ENCODE measurements around the gene TMEM178B.

The TMEM178B gene

DNA sequence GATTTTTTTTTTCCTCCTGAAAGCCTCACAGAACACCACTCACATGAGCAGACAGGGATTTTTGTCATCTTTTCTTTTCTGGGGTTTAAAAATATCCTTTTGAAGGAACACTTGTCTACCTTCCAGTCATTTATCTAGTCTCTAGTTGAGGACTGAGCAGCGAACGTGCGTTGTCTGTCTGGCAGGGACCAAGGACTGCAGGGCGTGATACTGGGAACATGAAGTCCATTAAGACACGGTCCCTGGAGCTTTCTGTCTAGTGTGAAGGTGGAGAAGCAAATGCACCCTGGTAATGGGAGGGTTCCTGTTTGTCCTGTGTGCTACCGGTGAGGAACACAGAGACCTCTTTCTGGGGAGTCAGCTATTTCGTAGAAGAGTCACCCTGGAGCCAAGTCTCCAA is 207.4 kb downstream of the TMEM178B start:
- Histone ChIP-seq H3K4me3 (ENCODE audit: low read depth, low read length) (no peak overlapping the region), H3K9me3 (ENCODE audit: control insufficient read depth, insufficient read depth, low read depth, low read length) (no peaks in the 10 kb centered on the region), H3K4me1 (ENCODE audit: control insufficient read depth, insufficient read depth, low read length) (no peaks in the 10 kb centered on the region), H3K27ac (ENCODE audit: extremely low read depth, low read depth, low read length) (no peak overlapping the region), H3K36me3 (ENCODE audit: control insufficient read depth in 2 of 2, insufficient read depth in 1 of 2, low read length in 2 of 2) (no peaks in the 10 kb centered on the region)
- TF ChIP-seq, protein P1, sequence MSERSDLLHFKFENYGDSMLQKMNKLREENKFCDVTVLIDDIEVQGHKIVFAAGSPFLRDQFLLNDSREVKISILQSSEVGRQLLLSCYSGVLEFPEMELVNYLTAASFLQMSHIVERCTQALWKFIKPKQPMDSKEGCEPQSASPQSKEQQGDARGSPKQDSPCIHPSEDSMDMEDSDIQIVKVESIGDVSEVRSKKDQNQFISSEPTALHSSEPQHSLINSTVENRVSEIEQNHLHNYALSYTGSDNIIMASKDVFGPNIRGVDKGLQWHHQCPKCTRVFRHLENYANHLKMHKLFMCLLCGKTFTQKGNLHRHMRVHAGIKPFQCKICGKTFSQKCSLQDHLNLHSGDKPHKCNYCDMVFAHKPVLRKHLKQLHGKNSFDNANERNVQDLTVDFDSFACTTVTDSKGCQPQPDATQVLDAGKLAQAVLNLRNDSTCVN (tag by site-specific recombination; optimal IDR thresholded peaks at IDR 0.05) = no peak
- no peak for TF ChIP-seq ZNF114 (tag by site-specific recombination; IDR thresholded peaks at IDR 0.05)
- TF ChIP-seq, protein P2, sequence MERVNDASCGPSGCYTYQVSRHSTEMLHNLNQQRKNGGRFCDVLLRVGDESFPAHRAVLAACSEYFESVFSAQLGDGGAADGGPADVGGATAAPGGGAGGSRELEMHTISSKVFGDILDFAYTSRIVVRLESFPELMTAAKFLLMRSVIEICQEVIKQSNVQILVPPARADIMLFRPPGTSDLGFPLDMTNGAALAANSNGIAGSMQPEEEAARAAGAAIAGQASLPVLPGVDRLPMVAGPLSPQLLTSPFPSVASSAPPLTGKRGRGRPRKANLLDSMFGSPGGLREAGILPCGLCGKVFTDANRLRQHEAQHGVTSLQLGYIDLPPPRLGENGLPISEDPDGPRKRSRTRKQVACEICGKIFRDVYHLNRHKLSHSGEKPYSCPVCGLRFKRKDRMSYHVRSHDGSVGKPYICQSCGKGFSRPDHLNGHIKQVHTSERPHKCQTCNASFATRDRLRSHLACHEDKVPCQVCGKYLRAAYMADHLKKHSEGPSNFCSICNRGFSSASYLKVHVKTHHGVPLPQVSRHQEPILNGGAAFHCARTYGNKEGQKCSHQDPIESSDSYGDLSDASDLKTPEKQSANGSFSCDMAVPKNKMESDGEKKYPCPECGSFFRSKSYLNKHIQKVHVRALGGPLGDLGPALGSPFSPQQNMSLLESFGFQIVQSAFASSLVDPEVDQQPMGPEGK (tag by site-specific recombination; IDR thresholded peaks at IDR 0.05) = no peak
- TF ChIP-seq ZNF670 (tag by site-specific recombination; IDR thresholded peaks at IDR 0.05; ENCODE audit: low read depth) = no peak
- TF ChIP-seq BCL11B (tag by site-specific recombination; IDR thresholded peaks at IDR 0.05; ENCODE audit: low read depth) = no peak
- TF ChIP-seq ZNF16 (tag by site-specific recombination; IDR thresholded peaks at IDR 0.05; ENCODE audit: low read depth) = no peak
- CTCF ChIA-PET = interaction anchor here (0.7 kb wide), 1 partner anchor 252 kb away, joined by 3 read pairs; no protein-coding TSS in a partner anchor
- POLR2A ChIA-PET = interaction anchor here (0.7 kb wide), 1 partner anchor 251 kb away, joined by 3 read pairs; no protein-coding TSS in a partner anchor

DNA sequence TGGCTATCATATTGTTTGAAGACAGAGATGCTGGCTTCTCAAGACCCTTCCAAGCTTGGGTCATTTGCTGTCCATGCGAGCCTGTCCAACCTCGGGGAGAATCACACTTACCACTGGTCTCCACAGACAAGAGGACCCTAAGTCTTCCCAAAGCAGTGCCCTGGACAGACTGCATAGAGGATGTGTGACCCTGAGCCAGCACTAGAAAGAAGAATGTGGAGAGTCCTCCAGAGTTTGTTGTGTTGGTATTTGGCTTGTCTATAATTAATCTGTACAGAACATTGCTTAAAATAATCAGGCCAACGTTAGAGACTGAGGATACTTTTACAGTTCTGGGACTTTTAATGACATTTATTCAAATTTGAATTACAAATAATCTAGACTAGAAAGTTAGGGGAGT is 212.7 kb downstream of the TMEM178B start:
- POLR2A ChIA-PET = no interaction called here
- Histone ChIP-seq H3K4me3 (ENCODE audit: low read depth, low read length) (no peak overlapping the region), H3K36me3 (ENCODE audit: control insufficient read depth in 2 of 2, insufficient read depth in 1 of 2, low read length in 2 of 2) (no peaks in the 10 kb centered on the region), H3K27ac (ENCODE audit: extremely low read depth, low read depth, low read length) (no peak overlapping the region), H3K4me1 (ENCODE audit: control insufficient read depth, insufficient read depth, low read length) (no peaks in the 10 kb centered on the region), H3K9me3 (ENCODE audit: control insufficient read depth, insufficient read depth, low read depth, low read length) (no peaks in the 10 kb centered on the region)
- CTCF ChIA-PET = no interaction called here
- TF ChIP-seq, protein P3, sequence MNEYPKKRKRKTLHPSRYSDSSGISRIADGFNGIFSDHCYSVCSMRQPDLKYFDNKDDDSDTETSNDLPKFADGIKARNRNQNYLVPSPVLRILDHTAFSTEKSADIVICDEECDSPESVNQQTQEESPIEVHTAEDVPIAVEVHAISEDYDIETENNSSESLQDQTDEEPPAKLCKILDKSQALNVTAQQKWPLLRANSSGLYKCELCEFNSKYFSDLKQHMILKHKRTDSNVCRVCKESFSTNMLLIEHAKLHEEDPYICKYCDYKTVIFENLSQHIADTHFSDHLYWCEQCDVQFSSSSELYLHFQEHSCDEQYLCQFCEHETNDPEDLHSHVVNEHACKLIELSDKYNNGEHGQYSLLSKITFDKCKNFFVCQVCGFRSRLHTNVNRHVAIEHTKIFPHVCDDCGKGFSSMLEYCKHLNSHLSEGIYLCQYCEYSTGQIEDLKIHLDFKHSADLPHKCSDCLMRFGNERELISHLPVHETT (tag by site-specific recombination; IDR thresholded peaks at IDR 0.05) = no peak
- TF ChIP-seq GLIS2 (tag by site-specific recombination; IDR thresholded peaks at IDR 0.05) = no peak
- TF ChIP-seq, protein P4, sequence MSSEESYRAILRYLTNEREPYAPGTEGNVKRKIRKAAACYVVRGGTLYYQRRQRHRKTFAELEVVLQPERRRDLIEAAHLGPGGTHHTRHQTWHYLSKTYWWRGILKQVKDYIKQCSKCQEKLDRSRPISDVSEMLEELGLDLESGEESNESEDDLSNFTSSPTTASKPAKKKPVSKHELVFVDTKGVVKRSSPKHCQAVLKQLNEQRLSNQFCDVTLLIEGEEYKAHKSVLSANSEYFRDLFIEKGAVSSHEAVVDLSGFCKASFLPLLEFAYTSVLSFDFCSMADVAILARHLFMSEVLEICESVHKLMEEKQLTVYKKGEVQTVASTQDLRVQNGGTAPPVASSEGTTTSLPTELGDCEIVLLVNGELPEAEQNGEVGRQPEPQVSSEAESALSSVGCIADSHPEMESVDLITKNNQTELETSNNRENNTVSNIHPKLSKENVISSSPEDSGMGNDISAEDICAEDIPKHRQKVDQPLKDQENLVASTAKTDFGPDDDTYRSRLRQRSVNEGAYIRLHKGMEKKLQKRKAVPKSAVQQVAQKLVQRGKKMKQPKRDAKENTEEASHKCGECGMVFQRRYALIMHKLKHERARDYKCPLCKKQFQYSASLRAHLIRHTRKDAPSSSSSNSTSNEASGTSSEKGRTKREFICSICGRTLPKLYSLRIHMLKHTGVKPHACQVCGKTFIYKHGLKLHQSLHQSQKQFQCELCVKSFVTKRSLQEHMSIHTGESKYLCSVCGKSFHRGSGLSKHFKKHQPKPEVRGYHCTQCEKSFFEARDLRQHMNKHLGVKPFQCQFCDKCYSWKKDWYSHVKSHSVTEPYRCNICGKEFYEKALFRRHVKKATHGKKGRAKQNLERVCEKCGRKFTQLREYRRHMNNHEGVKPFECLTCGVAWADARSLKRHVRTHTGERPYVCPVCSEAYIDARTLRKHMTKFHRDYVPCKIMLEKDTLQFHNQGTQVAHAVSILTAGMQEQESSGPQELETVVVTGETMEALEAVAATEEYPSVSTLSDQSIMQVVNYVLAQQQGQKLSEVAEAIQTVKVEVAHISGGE (tag by site-specific recombination; conservative IDR thresholded peaks at IDR 0.05; ENCODE audit: low read depth) = no peak
- no peak for TF ChIP-seq ZNF16 (tag by site-specific recombination; IDR thresholded peaks at IDR 0.05; ENCODE audit: low read depth)
- no peak for TF ChIP-seq ZNF791 (tag by site-specific recombination; IDR thresholded peaks at IDR 0.05)
- TF ChIP-seq, protein P5, sequence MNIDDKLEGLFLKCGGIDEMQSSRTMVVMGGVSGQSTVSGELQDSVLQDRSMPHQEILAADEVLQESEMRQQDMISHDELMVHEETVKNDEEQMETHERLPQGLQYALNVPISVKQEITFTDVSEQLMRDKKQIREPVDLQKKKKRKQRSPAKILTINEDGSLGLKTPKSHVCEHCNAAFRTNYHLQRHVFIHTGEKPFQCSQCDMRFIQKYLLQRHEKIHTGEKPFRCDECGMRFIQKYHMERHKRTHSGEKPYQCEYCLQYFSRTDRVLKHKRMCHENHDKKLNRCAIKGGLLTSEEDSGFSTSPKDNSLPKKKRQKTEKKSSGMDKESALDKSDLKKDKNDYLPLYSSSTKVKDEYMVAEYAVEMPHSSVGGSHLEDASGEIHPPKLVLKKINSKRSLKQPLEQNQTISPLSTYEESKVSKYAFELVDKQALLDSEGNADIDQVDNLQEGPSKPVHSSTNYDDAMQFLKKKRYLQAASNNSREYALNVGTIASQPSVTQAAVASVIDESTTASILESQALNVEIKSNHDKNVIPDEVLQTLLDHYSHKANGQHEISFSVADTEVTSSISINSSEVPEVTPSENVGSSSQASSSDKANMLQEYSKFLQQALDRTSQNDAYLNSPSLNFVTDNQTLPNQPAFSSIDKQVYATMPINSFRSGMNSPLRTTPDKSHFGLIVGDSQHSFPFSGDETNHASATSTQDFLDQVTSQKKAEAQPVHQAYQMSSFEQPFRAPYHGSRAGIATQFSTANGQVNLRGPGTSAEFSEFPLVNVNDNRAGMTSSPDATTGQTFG (tag by site-specific recombination; IDR thresholded peaks at IDR 0.05; ENCODE audit: borderline replicate concordance) = no peak
